H1 (cell line): ENCODE results near the gene KBTBD2. TPM values are rescaled to one million over a fixed set of nuclear protein-coding genes. Genes with fewer than 3 reads are reported as not detected.

ENCODE experiments used
- CTCF ChIP-seq, 3 experiments: IDR thresholded peaks; 1 replicate in 2 of 3; 2 replicates in 1 of 3; pipeline versions ENCODE4 v1.5.1 to v1.6.1; 2011; ENCODE audit warnings: low read length in 3 of 3, mild to moderate bottlenecking in 3 of 3, inconsistent platforms in 2 of 3, low read depth in 1 of 3, moderate library complexity in 1 of 3; ENCODE audit not compliant: insufficient read depth in 1 of 3; ENCODE audit errors: control extremely low read depth in 1 of 3
- KDM1A ChIP-seq: fragments of 200-600, 300-600 bp; sonication (generic); IDR thresholded peaks from 2 replicates; pipeline ENCODE4 v1.7.1; 2016; ENCODE audit warnings: mild to moderate bottlenecking, low read length, borderline replicate concordance
- TAF1 ChIP-seq: IDR thresholded peaks from 2 replicates; pipeline ENCODE4 v1.6.1; 2011; ENCODE audit warnings: mild to moderate bottlenecking, low read depth, low read length
- TAF7 ChIP-seq: optimal IDR thresholded peaks from 2 replicates; pipeline ENCODE3; 2011; ENCODE audit warnings: low read depth, mild to moderate bottlenecking, inconsistent platforms, low read length, moderate library complexity, borderline replicate concordance
- TBP ChIP-seq: IDR thresholded peaks from 2 replicates; pipeline ENCODE4 v1.6.1; 2011; ENCODE audit warnings: low read depth, low read length, improper control_type of control experiment
- polyA plus RNA-seq, 7 experiments: library from polyadenylated mRNA; depleted of rRNA in 3 of 7; stranded (reverse) in 5 of 7; unstranded in 2 of 7; fragments of >200 nt in 5 of 7; fragments of 200-250 nt in 2 of 7; gene quantifications; 1 replicate in 5 of 7; 2 replicates in 1 of 7; 4 replicates in 1 of 7; pipeline versions ENCODE4 v1.2.1 to v1.2.3, GENCODE V29; 2011 to 2013; ENCODE audit warnings: missing spikeins in 2 of 7, mixed read lengths in 2 of 7
- total RNA-seq: library from RNA; stranded (reverse); fragmentation: NEBNext Ultra II Directional; extraction: Animal tissue kit (Norgen Biotek cat#: 25700); gene quantifications from 2 replicates; pipeline ENCODE4 v1.2.1, GENCODE V29; 2021

KBTBD2 gene
- total and polyA plus RNA-seq, 2 of the 8 experiments (the other 6 are each of a cell fraction or from before 2014, with no cell fraction given): 13.1 to 25.7 TPM

GRCh38 chr7:32915041-32915536 lies 23.5 kb upstream of the KBTBD2 start (continued):
- no peak for TF ChIP-seq TAF1
- no peak for TF ChIP-seq TAF7
- TF ChIP-seq KDM1A: no peak
- TF ChIP-seq CTCF (IDR thresholded peaks at IDR 0.05; ENCODE audit: control extremely low read depth in 1 of 3, insufficient read depth in 1 of 3, low read depth in 1 of 3, low read length in 3 of 3): no peak
- TF ChIP-seq TBP: no peak
